DMS53 treated with DMSO at 0.1 percent for 48 hours (cell line): Measurements from ENCODE around the gene TCOF1.

Experiments used
- DNase-seq: peaks from one replicate; lab custom pipeline; 2025; ENCODE audit not compliant: unreplicated experiment; lab: John Stamatoyannopoulos, UW

TCOF1 gene

DNA sequence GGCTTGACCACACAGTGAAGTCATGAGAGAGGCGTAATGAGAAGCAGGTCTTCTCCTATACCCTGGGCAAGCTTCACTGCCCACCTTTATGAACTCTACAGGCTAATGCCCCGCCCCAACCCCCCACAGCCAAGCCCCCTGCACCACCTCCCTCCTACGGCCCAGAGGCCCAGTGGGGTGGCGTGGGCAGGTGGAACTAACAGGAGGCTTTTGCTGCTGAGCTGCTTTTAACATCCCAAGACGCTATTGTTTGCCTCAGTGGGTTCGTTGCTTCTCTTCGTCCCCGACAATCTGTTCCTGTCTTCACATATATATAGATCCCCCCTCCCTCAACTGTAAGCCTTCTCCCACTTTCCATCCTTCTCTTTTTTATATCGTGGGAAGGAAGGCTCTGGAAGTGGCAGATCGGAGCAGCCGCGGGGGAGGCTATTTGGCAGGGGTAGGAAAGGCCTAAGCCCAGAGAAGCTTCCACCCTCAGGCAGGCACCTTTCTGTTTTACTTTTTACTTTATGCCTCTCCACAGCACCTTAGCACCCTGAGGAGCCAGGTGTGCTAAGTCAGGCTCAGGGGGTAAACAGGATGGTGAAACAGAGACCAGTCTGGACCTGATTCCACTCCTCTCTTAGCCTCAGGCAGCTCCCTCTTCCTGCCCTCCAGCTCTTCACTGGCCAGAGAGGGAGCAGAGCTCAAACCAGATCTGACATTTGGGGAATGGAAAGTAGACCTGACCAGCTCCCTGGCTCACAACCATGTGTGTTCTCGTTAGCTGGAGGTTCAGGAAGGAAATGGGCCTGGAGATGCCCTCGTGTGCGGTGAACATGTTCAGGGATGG is 28.7 kb downstream of the TCOF1 start:
- no peak for DNase-seq

DNA sequence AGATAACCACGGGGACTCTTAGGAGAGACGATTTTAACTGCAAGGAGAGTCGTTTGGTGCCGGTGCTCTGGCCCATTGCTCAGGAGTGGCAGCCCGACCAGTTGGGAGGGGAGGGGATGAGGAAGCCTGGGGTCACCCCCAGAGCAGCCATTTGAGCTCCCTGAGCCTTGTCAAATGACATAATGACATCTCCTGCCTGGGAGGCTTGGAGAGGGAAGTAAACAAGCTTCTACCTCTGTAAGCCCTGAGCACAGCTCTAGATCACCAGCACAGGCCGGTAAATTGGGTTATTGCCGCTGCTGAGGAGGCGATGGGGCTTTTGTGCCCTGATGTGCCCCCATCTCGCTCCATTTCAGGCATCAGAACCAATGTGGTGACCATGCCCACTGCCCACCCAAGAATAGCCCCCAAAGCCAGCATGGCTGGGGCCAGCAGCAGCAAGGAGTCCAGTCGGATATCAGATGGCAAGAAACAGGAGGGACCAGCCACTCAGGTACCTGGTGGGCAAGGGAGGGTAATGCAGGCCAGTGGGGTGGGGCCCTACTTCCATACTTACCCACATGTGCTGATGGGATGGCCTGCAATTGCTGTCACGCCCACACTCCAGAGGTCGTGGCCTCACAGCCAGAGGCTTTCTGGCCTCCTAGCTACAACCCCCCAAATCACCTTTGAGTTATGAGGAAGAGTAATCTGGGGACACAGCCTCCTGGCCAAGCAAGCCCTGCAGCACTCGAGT is 32.2 kb downstream of the TCOF1 start:
- DNase-seq = no peak

DNA sequence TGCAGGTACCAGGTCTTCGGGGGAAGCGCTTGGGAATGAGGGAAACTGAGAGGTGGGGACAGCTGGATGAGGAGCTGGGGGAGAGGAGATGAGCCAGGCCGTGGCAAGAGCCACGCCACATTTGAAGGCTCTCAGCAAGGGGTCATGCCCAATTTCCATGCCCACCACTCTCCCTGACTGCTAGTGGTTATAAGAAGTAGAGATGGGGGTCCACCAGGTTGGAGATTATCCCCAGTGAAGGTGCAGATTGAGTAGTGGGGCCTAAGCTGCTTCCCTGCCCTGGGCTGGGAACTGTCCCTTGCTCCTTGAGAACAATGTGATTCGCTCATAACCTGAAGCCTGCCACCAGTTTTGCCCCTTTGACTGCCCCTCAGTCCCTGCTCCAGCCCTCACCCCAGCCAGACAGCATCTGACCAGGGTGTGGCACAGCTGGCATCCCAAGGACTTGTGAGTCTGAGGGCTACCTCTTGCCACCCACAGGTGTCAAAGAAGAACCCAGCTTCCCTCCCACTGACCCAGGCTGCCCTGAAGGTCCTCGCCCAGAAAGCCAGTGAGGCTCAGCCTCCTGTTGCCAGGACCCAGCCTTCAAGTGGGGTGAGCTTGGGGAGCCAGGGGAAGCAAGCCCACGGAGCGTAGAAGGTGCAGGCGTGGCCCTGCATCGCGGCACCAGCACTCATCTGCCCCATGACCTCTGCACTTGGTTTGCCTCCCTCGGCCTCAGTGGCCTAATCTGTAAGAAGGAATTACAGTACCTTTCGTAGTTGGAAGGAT is 33.8 kb downstream of the TCOF1 start:
- DNase-seq = no peak

GRCh38 chr5:150391986-150392385 is 34.5 kb downstream of the TCOF1 start:
- DNase-seq = no peak

DNA sequence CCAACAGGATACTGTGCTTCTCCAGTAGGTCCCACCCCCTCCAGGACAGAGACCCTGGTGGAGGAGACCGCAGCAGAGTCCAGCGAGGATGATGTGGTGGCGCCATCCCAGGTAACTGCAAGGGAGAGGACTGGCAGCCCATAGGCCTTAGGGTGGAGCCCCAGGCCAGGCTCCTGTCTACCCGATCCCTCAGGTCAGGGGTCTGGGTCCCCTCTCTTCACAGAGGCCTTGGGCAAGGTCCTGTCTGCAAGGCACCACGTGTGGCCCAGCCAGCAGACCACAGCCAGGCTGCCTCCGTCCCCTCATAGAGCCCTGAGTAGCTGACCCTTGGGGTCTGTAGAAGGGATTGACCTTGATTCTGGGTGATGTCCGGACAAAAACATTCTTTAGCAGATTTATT is 35.2 kb downstream of the TCOF1 start:
- DNase-seq = no peak

DNA sequence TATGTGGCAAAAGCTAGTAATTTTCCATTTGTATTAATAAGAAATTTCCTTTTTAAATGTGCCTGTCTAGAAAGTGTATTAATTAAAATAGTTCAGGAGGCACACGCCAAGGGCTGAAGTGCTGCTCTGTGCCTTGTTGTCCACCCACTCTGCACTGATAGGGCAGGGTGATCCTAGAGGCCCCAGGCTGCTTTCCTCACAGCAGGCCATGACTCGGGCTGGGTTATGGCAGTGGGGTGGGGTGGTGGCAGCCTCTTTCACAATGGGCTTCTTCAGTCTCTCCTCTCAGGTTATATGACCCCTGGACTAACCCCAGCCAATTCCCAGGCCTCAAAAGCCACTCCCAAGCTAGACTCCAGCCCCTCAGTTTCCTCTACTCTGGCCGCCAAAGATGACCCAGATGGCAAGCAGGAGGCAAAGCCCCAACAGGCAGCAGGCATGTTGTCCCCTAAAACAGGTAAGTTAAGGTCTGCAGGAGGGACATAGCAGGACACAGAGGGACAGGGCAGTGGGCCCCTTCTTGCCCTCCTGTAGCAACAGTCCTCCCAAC is 35.7 kb downstream of the TCOF1 start:
- DNase-seq = no peak

DNA sequence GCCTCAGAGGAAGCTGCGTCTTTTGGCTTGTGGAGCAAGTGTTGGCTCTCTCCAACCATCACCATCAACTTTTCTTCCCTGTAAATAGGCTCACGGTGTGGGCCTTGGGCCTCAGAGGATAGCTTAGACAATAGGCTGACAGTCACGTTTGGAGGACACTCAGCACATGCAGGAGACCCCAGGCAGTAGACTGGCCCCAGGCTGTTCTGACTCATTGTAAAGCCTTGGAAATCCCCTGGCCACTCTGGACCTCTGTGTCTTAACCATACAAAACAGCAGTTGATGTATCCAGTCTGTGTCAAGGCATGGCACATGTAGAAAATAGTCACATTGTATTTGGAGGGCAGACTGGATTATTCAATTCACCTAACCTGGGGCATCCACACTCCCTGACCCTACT is 36.6 kb downstream of the TCOF1 start:
- no peak for DNase-seq

- DNase-seq = no peak
Measured at GRCh38 chr5:150394912-150395687, 37.6 kb downstream of the TCOF1 start.

DNA sequence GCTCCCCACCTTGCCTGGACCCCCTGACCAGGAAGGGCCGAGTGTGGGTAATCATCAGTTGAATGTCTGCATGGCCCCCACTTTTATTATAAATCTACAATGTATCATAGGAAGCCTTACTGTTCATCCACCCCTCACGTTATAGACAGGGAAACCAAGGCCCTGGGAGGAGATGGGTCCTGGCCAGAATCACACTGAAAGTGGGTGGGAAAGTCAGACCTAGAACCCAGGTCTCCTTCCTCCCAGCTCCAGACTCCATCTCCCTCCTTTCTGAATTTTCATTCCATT is 38.1 kb downstream of the TCOF1 start:
- no peak for DNase-seq

- DNase-seq = no peak
Measured at GRCh38 chr5:150396267-150396666, 38.8 kb downstream of the TCOF1 start.

- no peak for DNase-seq
Measured at GRCh38 chr5:150397146-150397781, 39.8 kb downstream of the TCOF1 start.

GRCh38 chr5:150397782-150398721 is 40.6 kb downstream of the TCOF1 start:
- DNase-seq = no peak

GRCh38 chr5:150398722-150399523 is 41.4 kb downstream of the TCOF1 start:
- no peak for DNase-seq

GRCh38 chr5:150399524-150400211 is 42.2 kb downstream of the TCOF1 start:
- no peak for DNase-seq

DNA sequence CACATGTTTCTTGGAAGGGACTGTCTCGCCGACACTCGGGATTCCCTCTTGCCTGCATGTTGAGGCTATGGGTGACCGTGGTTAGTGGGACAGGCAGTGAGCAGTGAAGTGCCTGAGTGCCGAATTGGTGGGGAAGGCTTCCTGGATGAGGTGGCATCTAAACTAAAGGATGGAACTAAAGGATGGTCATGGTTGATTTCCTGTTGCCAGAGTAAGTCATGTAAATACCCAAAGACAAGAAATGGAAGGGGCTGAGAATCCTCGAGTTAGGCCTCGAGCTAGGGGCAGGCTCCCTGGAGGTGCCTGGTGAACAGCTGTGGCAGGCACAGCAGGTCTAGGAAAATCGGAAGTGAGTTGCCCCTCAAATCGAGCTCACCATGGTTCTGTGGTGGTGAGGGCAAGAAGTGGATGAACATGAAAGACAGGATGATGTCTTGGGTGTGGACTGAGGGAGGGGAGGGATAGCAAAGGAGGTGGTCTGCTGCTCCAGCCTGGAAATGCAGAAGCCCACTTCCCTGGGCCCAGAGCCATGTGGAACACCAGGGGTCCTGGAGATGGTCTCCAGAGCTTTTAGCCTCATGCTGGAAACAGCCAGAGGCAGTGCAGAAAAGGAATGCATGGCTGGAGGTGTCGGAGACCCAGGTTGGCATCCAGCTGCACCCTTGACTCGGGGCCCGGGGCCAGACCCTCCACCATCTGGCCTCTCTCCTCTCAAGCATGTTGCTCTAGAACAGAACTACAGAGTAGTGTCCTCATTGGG is 43.0 kb downstream of the TCOF1 start:
- no peak for DNase-seq

DNA sequence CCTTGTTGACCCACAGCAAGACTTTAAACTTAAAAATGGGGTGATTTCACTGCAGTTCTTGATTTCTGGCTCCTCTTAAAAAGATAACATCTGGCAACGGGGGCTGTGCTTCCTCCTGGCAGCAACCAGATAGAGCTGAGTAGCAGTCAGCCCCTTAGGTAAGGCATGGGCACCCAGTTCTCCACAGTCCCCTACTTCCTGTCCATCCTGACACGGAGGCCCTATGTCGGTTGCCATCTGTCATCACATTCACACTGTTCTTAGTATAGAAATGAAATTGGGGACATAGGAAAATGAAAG is 43.5 kb downstream of the TCOF1 start:
- DNase-seq = no peak
